GM18498 (cell line): Measurements from ENCODE around the gene SRGAP3.
A peak's percentile ranks its signal among the peaks of the same experiment; 100 is the strongest.

Source experiments
- ATAC-seq: cut with Tn5 transposase; IDR thresholded peaks from one replicate; pipeline ENCODE4 v1.9.1; 2021; ENCODE audit warnings: mild to moderate bottlenecking, moderate library complexity; ENCODE audit not compliant: unreplicated experiment

SRGAP3 gene

GRCh38 chr3:8996216-8996615, 253.2 kb downstream of the SRGAP3 start:
- no peak for ATAC-seq

- ATAC-seq, result no peak
These were observed 255.2 kb downstream of the SRGAP3 start for GRCh38 chr3:8994226-8994625.

- no peak for ATAC-seq
These were observed 256.1 kb downstream of the SRGAP3 start for GRCh38 chr3:8993331-8993730.

- ATAC-seq, result no peak
These were observed 256.6 kb downstream of the SRGAP3 start for GRCh38 chr3:8992854-8993253.

- ATAC-seq, result no peak
These were observed 257.2 kb downstream of the SRGAP3 start for GRCh38 chr3:8992199-8992598.

GRCh38 chr3:8990266-8991215, 258.9 kb downstream of the SRGAP3 start:
- ATAC-seq, result no peak

GRCh38 chr3:8988791-8989558, 260.5 kb downstream of the SRGAP3 start:
- no peak for ATAC-seq

- ATAC-seq, result no peak
These were observed 261.1 kb downstream of the SRGAP3 start for GRCh38 chr3:8988384-8988655.

GRCh38 chr3:8987645-8988383, 261.6 kb downstream of the SRGAP3 start:
- peak; percentile 85 for ATAC-seq

- ATAC-seq, result no peak
These were observed 262.2 kb downstream of the SRGAP3 start for GRCh38 chr3:8987226-8987625.

GRCh38 chr3:8986741-8987140, 262.7 kb downstream of the SRGAP3 start:
- no peak for ATAC-seq

GRCh38 chr3:8985876-8986275, 263.6 kb downstream of the SRGAP3 start:
- ATAC-seq, result no peak

GRCh38 chr3:8985411-8985831, 264.0 kb downstream of the SRGAP3 start:
- no peak for ATAC-seq

- no peak for ATAC-seq
These were observed 264.9 kb downstream of the SRGAP3 start for GRCh38 chr3:8984526-8984925.

GRCh38 chr3:8984081-8984480, 265.4 kb downstream of the SRGAP3 start:
- no peak for ATAC-seq

GRCh38 chr3:8983591-8983990, 265.9 kb downstream of the SRGAP3 start:
- ATAC-seq, result no peak

GRCh38 chr3:8983026-8983425, 266.4 kb downstream of the SRGAP3 start:
- ATAC-seq, result no peak

GRCh38 chr3:8982509-8982908, 266.9 kb downstream of the SRGAP3 start:
- no peak for ATAC-seq

GRCh38 chr3:8981700-8982099, 267.7 kb downstream of the SRGAP3 start:
- ATAC-seq, result no peak

GRCh38 chr3:8981296-8981695, 268.1 kb downstream of the SRGAP3 start:
- ATAC-seq, result no peak

GRCh38 chr3:8980756-8981257, 268.6 kb downstream of the SRGAP3 start:
- ATAC-seq, result no peak
